ENCODE data around the gene C22orf31.

- TF ChIP-seq POLR2A (IDR thresholded peaks at IDR 0.05; ENCODE audit: low read depth), result no peak
- TF ChIP-seq CTCF (IDR thresholded peaks at IDR 0.05), result no peak
- TF ChIP-seq POLR2AphosphoS5 (IDR thresholded peaks at IDR 0.05), result no peak
- no peak for TF ChIP-seq EP300 (IDR thresholded peaks at IDR 0.05)
Observed at GRCh38 chr22:29060931-29061330, 700 bp downstream of the C22orf31 start.
